ENCODE measurements around the gene NEK4.

NEK4 gene

GRCh38 chr3:52663098-52663497 lies 107.6 kb downstream of the NEK4 start:
- no peak for DNase-seq (ENCODE audit: low spot score)

- DNase-seq (ENCODE audit: low spot score) = no peak
Measured at GRCh38 chr3:52660046-52660445, 110.7 kb downstream of the NEK4 start.
